Activated CD8-positive, alpha-beta memory T cell treated with anti-CD3 and anti-CD28 coated beads for 36 hours (primary cell): ENCODE data around the gene MLF2. TPM values are rescaled to one million over a fixed set of nuclear protein-coding genes. Genes with fewer than 3 reads are reported as not detected.

ENCODE experiments used
- CTCF ChIA-PET: fragments of 350-600 bp; sonication (Branson Sonifier 250); formaldehyde crosslinking; loops from one replicate; lab custom pipeline; 2021; ENCODE audit warnings: antibody characterized with exemption; lab: Charles Lee
- POLR2A ChIA-PET: fragments of 350-600 bp; sonication (Branson Sonifier 250); formaldehyde crosslinking; loops from one replicate; lab custom pipeline; 2021; ENCODE audit warnings: antibody characterized with exemption; lab: Charles Lee
- total RNA-seq, 2 experiments: library from RNA; stranded (reverse); gene quantifications; one replicate each; pipeline ENCODE4 v1.2.3, GENCODE V29; 2021

MLF2 gene
- total RNA-seq, 2 experiments from 2014 or later, result 144 to 150 TPM

DNA sequence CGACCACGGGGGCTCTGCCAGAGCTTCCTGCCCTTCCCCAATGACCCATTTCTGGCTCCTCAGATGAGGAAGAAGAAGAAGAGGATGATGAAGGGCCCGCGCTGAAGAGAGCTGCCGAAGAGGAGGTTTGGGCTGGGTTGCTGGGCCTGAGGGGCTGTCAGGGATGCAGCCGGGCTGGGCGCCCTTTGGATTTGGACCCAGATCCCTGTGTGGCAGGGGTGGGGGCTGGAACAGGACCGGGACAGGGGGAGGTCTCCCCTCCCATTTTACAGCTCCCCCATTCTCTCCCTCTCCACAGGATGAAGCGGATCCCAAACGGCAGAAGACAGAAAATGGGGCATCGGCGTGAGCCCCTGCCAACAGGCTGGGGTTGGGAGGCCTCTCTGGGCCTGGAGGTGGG is 17.2 kb upstream of the MLF2 start:
- POLR2A ChIA-PET, result no interaction called here
- CTCF ChIA-PET, result interaction anchor here (1.5 to 11.7 kb wide), 2 partner anchors 10 to 17 kb away, joined by 5 to 85 read pairs; partner anchors contain the start of gene MLF2

- CTCF ChIA-PET, result interaction anchor here (1.5 to 11.7 kb wide), 2 partner anchors 10 to 17 kb away, joined by 5 to 85 read pairs; partner anchors contain the start of gene MLF2
- POLR2A ChIA-PET, result no interaction called here
Measured at GRCh38 chr12:6769666-6770065, 16.7 kb upstream of the MLF2 start.

GRCh38 chr12:6768990-6769389 is 16.0 kb upstream of the MLF2 start:
- ChIA-PET POLR2A (no interaction called here), CTCF (interaction anchor here (11.7 kb wide), 1 partner anchor 16 kb away, joined by 85 read pairs; the partner anchor contains the start of gene MLF2)

- POLR2A ChIA-PET, result interaction anchor here (2.9 kb wide), 1 partner anchor 10 kb away, joined by 7 read pairs; no protein-coding TSS in a partner anchor
Measured at GRCh38 chr12:6768437-6768914, 15.5 kb upstream of the MLF2 start.

GRCh38 chr12:6767353-6768319 is 14.7 kb upstream of the MLF2 start:
- CTCF ChIA-PET, result interaction anchor here (0.8 to 11.7 kb wide), 19 partner anchors 9 to 341 kb away, joined by 3 to 85 read pairs (median 4); partner anchors contain the start of genes COPS7A, GPR162, MLF2 and SPSB2

More at GRCh38 chr12:6768437-6768914, 15.5 kb upstream of the MLF2 start:
- CTCF ChIA-PET, result interaction anchor here (2.1 to 11.7 kb wide), 4 partner anchors 8 to 53 kb away, joined by 6 to 85 read pairs (median 30); partner anchors contain the start of genes GPR162 and MLF2

GRCh38 chr12:6766651-6767349 is 13.9 kb upstream of the MLF2 start:
- CTCF ChIA-PET, result interaction anchor here (0.8 to 4.2 kb wide), 24 partner anchors 9 to 342 kb away, joined by 3 to 45 read pairs (median 4); partner anchors contain the start of genes C12orf57, COPS7A, GPR162 and MLF2
- POLR2A ChIA-PET, result interaction anchor here (0.6 to 2.9 kb wide), 9 partner anchors 8 to 171 kb away, joined by 3 to 14 read pairs (median 3); partner anchors contain the start of genes COPS7A, MLF2, SPSB2 and ZNF384

More at GRCh38 chr12:6767353-6768319, 14.7 kb upstream of the MLF2 start:
- POLR2A ChIA-PET, result interaction anchor here (0.6 to 2.9 kb wide), 9 partner anchors 7 to 170 kb away, joined by 3 to 14 read pairs (median 3); partner anchors contain the start of genes COPS7A, MLF2, SPSB2 and ZNF384

DNA sequence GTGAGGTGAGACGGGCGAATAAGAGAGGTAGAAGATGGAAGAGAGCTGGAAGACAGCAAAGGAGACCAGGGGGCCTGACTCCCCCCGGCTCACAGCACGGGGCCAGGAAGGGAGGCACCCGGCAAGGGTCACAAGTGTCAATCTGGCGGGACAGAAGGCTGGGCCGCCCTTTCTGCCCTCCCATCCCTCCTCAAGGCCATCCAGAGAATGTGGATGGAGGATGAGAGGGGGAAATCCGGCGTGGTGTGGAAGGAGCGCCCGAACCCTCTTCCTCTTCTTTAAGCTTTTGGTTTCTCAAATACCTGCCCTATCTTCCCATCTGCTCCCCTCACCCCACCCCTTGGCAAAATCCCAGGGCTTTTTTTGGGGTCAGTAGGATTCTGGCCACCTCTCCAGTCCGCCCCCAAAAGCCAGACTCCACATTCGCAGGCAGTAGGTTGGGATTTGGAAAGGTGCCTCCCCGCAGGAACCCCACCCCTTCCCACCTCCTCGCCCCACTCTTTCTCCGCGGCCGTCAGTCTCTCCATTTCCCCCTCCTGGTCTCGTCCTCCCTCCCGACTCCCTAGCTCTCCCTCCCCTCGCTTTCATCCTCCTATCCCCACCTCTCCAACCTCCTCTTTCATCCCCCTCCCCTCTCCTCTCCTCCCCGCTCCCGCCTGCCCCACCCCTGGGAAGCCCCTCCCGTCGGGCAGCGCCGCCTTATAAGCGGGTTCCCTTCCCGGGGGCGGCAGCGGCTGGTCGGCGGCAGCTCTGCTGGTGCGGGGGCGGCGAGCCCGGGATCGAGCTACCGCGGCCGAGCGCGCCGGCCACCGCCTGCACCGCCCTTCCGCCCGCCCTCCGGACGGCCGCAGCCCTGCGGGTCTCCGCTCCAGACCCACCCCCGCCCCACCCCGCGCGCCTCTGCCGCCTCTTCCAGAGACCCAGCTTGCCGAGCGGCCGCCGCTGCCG is 13.0 kb upstream of the MLF2 start, which contains the start of gene PTMS:
TSS of gene PTMS (plus strand) at position 730 of the 948 bp plus-strand sequence. CDS start 343 bp downstream, outside the sequence.
- CTCF ChIA-PET, result interaction anchor here (0.8 to 4.2 kb wide), 26 partner anchors 8 to 343 kb away, joined by 3 to 45 read pairs (median 4); partner anchors contain the start of genes C12orf57, COPS7A, GPR162 and MLF2

DNA sequence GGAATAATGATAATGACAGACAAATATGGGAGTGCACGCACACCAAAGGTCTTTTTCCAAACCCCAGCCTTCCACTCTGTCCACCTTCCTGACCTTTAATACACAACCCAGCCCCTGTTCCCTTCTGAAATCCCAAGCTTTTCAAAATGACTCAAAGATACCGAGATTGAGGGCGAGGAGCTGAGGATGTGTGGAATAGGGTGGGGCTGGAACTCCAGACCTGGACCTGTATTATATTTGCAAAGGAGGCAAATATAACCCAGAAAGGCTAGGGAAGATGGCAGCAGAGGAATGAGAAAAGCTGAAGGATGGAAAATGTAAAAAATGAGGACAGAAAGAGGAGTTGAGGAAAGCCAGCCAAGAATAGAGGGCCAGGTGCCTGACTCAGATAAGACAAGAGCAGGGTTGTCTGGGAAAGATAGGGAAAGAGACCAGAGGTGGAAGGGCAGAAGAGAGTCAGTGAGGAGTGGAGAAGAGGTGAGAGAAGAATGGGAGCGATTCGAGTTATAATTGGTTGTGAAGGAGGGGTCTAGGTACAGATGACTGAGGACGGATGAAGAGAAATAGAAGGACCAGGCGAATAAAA is 12.2 kb upstream of the MLF2 start:
- CTCF ChIA-PET, result interaction anchor here (0.8 to 4.2 kb wide), 9 partner anchors 9 to 199 kb away, joined by 3 to 45 read pairs (median 5); partner anchors contain the start of gene MLF2
- POLR2A ChIA-PET, result interaction anchor here (2.0 kb wide), 2 partner anchors 10 to 12 kb away, joined by 8 to 14 read pairs; partner anchors contain the start of gene MLF2

More for the DNA sequence above, 13.0 kb upstream of the MLF2 start, which contains the start of gene PTMS:
- POLR2A ChIA-PET, result interaction anchor here (0.5 to 2.9 kb wide), 8 partner anchors 8 to 172 kb away, joined by 3 to 14 read pairs (median 4); partner anchors contain the start of genes MLF2, SPSB2 and ZNF384

GRCh38 chr12:6764011-6764828 is 11.3 kb upstream of the MLF2 start:
- POLR2A ChIA-PET, result interaction anchor here (0.7 kb wide), 1 partner anchor 75 kb away, joined by 10 read pairs; the partner anchor contains the start of gene ZNF384

DNA sequence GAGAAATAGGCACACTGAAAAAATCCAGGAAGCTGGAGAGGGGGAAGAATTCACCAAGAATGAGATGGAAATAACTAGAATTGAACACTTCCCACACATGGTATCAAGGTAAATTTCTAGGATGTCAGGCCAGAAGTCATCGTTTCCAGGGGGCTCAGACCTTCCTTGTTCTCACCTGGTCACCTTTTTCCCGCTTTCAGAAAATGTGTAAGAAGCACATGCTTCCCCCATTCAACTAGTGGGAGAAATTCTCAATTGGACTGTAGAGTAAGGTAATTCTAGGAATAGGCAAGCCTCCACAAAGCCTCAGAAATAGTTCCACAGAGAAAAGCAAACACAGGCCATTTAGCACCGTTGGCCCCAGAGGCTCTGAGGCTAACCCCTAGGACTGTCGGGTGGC is 10.4 kb upstream of the MLF2 start:
- CTCF ChIA-PET, result interaction anchor here (1.9 kb wide), 1 partner anchor 10 kb away, joined by 9 read pairs; the partner anchor contains the start of gene MLF2
- POLR2A ChIA-PET, result interaction anchor here (0.7 kb wide), 1 partner anchor 74 kb away, joined by 10 read pairs; the partner anchor contains the start of gene ZNF384

More at GRCh38 chr12:6764011-6764828, 11.3 kb upstream of the MLF2 start:
- CTCF ChIA-PET, result interaction anchor here (0.6 to 4.2 kb wide), 3 partner anchors 11 to 54 kb away, joined by 3 to 45 read pairs (median 42); partner anchors contain the start of gene MLF2

DNA sequence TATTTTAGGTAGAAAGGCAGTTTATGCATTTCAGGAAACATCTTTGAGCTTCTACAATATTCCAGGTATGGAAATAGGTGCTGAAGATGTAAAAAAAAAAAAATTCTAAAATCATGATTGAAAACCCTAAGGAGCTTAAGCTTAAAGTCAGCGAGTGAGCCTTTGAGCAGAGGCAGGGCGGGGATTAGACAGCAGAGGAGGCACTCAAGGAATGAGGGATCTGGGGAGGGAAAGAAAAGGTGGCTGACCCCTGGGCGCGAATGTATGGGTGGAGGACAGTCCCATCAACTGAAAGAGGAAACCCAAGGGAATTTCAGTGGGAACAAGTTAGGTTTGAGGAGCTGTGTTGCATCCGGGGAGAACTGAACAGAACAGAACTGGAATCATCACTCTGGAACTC is 6.8 kb upstream of the MLF2 start:
- POLR2A ChIA-PET, result no interaction called here
- CTCF ChIA-PET, result interaction anchor here (0.6 to 2.6 kb wide), 5 partner anchors 15 to 126 kb away, joined by 3 to 9 read pairs (median 4); no protein-coding TSS in a partner anchor

DNA sequence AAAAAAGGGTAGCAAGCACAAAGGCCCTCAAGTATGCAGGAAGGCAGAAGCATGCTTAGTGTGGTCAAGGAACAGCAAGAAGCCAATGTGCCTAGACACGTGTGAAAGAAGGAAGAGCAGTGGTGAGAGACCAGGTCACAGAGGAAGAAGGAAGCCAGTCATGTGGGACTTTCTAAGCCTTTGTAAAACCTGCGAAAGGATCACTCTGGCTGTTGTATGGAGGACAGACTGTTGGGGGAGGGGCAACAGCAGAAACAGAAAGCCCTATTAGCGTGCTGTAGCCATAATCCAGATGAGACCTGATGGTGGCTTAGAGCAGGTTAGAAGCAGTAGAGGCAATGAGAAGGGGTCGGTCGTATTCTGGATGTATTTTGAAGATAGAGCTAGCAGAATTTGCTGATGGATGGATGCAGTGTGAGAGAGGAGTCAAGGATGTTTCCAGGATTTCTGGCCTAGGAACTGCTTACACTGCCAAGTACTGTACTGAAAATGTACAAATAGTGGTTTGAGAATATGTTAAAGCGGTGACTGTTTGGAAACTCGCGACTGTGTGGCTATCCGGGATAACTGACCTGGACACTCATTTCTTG is 5.7 kb upstream of the MLF2 start:
- CTCF ChIA-PET, result interaction anchor here (1.6 to 2.6 kb wide), 4 partner anchors 8 to 114 kb away, joined by 3 to 9 read pairs (median 5); partner anchors contain the start of gene SPSB2
- POLR2A ChIA-PET, result no interaction called here

DNA sequence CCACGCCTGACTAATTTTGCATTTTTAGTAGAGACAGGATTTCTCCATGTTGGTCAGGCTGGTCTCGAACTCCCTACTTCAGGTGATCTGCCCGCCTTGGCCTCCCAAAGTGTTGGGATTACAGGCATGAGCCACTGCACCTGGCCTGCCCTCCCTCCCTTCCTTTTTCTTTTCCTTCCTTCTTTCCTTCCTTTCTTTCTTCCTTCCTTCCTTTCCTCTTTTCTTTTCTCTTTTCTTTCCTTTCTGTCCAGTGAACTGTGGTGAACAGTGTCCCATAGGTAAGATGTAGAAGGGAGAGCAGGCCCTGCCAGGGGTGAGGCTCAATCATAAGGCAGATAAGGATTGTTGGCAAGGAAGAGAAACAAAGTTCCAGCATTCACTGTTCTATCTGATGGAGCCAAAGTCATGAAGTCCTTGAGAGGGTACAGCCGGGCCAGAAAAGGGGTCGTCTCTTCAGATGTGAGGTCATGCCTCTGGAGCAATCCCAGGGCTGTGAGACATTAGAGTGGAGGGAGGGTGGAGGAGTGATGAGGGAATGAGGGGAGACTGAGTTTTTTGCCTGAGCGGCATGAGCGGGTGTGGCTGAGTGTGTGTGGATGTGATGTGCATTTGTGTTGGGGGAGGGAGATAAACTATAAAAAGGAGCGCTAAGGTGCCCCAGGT is 4.2 kb upstream of the MLF2 start:
- POLR2A ChIA-PET, result no interaction called here
- CTCF ChIA-PET, result interaction anchor here (1.6 to 1.8 kb wide), 3 partner anchors 8 to 116 kb away, joined by 3 to 4 read pairs (median 4); partner anchors contain the start of gene SPSB2

- CTCF ChIA-PET, result interaction anchor here (0.6 to 5.7 kb wide), 18 partner anchors 8 to 124 kb away, joined by 3 to 91 read pairs (median 8); partner anchors contain the start of genes CD4, CDCA3, COPS7A and GPR162
- POLR2A ChIA-PET, result interaction anchor here (2.3 to 2.8 kb wide), 4 partner anchors 12 to 98 kb away, joined by 12 to 39 read pairs (median 22); partner anchors contain the start of genes COPS7A, PTMS and USP5
Measured at GRCh38 chr12:6754411-6754810, 1.5 kb upstream of the MLF2 start.
